ENCODE measurements around the gene YIPF3.
"Not testable (repeated sequence)": the region's sequence is repeated elsewhere in the genome, so short reads cannot be mapped to it uniquely, and the experiment has no call there.

The YIPF3 gene

DNA sequence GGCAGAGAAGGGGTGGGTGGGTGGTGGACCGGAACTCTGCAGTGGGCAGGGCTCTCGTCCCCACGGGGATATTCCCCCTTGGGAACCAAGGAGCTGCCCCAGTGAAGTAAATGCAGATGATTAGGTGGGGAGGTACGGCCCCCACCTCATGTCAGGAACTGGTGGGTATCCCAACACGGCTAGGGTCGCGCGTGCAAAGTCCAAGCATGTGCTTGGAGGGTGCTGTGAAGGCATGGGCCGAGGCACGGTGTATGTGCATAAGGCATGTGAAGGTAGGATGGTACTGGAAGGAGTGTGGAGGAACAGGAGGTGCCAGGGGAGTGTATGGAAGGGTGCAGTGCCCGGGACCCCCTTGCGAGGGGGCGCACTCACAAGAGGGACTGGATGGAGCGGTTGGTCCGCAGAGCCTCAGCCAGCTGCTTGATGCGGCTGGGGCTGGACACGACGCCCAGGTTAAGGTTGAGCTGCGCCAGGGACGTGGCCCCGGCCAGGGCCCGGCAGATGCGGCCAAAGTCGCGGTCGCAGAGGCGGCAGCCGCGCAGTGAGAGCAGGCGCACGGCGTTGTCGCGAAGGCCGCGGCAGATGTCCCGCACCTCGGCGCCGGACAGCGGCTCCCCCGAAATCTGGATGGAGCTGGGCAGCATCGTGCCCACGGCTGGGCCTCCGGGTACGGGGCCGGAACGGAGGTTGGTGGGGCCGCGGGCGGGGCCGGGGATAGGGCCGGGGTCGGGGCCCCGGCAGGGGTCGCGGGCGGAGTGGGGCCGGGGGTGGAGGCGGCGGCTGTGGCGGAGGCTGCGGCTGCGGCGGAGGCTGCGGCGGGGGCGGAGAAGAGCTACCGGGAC is 7.4 kb downstream of the YIPF3 start:
- DNase-seq: no peak

- no peak for DNase-seq
These were observed 8.1 kb downstream of the YIPF3 start for GRCh38 chr6:43508481-43509141.

DNA sequence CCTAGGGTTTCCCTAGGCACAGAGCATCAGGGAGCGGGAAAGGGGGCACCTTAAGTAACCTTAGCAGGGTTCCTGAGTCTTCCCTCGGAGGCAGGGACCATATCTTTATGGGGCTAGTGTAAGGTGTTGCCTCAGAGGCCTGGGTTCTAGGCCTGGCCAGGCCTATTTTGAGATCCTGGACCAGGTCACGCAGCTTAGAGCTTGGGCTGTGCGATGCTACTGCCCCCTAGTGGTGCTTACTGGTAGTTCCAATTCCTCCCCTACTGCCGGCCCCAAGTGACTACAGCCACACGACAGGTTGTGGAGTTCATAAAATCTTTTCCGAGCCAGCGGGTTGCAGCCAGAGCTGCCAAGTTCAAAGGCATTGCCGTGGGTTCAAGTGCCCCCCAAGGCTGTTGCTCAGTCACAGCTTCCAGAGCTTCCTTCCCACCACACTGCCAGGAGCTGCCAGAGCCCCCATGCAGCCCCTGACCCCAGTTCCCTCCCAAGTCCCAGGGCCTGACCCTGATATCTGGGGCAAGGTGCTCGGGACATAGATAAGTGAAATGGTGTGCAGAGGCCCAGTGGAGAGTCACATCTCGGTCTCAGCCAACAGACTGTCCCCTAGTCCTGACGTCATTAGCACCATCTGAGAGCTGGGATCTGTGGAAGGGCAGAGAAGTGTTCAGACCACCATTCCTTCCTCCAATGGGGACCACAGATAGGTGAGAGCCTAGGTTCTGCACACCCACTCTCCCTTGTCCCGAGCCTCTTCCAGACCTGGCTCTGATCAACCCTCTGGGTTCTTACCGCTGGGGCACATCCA is 9.9 kb downstream of the YIPF3 start:
- DNase-seq: peak; percentile 63

DNA sequence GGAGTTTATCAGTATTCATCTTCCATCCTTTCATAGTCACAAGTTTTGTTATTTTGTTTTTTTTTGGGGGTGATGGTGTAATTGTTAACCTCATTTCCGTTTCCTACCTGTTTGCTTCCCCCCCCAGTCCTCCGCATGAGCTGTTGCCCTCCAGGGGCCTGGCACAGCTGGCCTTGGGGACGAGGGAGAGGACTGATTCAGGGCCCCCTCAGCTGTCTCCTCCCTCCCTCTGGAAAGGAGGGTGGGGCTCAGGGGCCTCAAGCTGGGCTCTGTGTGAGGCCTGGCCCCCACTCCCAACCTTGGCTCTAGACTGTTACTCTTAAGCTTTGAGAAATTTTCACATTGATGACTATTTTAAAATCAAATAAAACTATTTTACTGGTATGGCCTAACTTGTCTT is 10.6 kb downstream of the YIPF3 start:
- no peak for DNase-seq

- DNase-seq: no peak
These were observed 11.0 kb downstream of the YIPF3 start for GRCh38 chr6:43505718-43506117.

DNA sequence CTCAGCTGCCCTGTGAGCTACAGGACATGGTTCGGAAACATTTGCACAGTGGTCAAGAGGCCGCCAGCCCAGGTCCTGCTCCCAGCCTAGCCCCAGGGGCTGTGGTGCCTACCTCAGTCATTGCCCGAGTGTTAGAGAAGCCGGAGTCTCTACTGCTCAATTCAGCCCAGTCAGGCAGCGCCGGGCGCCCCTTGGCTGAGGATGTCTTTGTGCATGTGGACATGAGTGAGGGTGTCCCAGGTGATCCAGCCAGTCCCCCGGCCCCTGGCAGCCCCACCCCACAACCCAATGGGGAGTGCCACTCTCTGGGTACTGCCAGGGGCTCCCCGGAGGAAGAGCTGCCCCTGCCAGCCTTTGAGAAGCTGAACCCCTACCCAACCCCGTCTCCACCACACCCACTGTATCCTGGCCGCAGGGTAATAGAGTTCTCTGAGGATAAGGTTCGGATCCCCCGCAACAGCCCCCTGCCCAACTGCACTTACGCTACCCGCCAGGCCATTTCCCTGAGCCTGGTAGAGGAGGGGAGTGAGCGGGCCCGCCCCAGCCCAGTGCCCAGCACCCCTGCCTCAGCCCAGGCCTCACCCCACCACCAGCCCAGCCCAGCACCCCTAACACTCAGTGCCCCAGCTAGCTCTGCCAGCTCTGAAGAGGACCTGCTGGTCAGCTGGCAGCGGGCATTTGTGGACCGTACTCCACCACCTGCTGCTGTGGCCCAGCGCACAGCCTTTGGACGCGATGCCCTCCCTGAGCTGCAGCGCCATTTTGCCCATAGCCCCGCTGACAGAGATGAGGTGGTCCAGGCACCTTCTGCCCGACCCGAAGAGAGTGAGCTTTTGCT is 11.8 kb downstream of the YIPF3 start:
- DNase-seq: no peak

DNA sequence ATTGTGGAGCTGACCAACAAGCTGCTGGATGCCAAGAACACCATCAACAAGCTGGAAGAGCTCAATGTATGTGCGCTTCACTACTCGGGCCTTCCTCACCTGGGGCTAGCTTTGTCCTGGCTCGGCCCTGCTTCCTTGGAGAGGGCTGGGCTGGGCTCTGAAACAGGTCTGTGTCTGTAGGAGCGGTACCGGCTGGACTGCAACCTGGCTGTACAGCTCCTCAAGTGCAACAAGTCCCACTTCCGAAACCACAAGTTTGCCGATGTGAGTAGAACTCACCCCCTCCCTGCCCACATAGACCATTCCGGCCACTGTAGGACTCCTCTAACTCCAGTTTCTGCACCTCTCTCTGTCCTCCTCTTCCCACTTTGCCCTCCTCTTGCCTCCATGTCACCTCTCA is 13.3 kb downstream of the YIPF3 start:
- DNase-seq: no peak

- DNase-seq: no peak
These were observed 14.1 kb downstream of the YIPF3 start for GRCh38 chr6:43502666-43503065.

GRCh38 chr6:43500921-43501320 is 15.8 kb downstream of the YIPF3 start:
- DNase-seq: no peak

DNA sequence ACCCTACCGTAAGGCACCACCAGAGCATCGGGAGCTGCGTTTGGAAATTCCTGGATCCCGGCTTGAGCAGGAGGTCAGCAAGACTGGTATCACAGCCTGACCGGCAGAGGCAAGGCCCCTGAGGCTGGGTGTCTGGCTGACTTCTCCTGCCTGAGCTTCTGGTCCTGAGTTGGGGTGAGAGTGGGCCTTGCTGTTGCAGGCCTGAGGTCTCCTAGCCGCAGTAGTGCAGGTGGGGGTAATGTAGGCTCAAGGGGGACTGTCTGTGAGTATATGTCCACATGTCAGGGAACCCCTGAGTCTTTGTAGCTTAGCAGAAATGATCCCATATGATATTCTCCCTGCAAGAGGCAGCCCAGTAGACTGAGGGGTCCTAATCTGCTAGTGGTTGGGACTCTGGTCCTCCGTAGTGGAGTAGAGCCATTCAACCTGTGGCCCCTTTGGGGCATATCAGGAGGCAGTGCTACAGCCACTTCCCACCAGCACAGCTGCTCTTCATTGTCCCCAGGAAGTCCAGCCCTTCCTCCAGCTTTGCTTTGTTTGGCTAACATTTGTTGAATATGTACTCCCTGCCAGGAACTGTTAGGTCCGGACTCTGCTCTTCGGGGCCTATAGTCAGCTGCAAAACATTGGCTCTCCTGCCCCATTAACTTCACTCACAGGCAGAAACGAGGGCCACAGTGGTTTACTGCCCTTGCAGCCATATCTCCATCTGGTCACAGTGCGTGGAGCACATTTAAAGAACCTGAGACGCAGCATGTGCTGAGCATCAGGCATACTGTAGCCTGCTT is 17.5 kb downstream of the YIPF3 start:
- DNase-seq: no peak

- DNase-seq: not testable (repeated sequence)
These were observed 18.4 kb downstream of the YIPF3 start for GRCh38 chr6:43498291-43498690.

- no peak for DNase-seq
These were observed 19.0 kb downstream of the YIPF3 start for GRCh38 chr6:43497689-43498088.

GRCh38 chr6:43497129-43497396 is 19.7 kb downstream of the YIPF3 start:
- DNase-seq: no peak

- peak; percentile 81 for DNase-seq
These were observed 20.2 kb downstream of the YIPF3 start for GRCh38 chr6:43496370-43497128.

DNA sequence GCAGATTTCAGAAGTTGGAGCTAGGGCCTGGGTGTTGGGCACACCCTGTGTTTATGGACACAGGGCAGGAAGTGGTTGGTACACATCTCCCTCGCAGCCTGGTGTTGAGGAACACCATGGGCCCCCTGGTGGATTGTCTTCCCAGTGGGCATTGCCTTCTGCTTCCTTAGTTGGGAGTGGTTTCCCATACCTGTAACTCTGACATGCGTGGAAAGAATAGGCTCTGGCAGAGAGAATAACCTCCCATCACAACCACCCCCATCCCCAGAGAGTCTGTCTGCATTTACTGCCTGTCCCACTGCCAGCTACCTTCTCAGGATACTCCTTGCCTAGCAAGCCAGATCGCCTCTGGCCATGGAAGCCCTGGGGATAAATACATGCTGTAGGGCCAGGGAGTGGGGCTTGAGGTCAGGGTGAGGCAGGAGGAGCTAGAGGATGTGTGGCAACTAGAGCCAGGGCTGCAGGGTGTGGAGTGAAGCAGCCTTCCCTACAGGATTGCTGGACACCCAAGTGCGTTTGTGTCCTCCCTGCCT is 21.3 kb downstream of the YIPF3 start:
- DNase-seq: no peak

GRCh38 chr6:43494766-43495165 is 22.0 kb downstream of the YIPF3 start:
- no peak for DNase-seq

DNA sequence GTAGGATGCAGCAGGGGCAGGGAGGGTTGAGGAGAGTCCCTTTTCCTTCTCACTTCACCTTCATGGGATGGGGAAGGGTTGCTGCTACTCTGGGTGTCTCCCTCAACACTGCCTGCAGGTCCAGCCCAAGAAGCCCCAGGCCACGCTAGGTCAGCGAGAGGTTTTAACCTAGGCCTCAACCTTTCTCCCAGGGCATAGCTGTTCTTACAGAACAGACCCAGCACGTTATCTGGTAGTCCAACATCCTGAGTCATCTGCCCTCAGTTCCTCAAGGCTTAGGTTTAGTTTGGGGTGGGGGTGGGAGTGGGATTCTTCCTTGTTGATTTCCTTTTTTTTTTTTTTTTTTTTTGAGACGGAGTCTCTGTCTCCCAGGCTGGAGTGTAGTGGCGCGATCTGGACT is 22.4 kb downstream of the YIPF3 start:
- no peak for DNase-seq

DNA sequence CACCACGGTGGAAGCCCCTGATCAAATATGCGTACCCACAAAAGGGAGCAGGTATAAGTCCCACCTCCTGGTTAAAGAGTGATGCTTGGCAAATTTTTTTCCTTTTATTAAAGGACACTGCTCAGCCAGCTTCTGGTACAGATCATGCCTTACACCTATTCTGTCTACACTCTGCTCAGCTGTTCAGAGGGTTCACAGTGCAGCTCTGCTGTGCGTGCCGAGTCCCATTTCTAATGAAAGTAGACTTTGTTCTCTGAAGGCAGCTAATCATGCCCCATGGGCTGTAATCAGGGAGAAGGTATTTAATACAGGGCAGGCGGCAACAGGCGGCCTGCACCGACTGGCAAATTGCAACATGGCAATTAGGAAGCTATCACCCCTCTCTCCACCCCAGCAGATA is 22.9 kb downstream of the YIPF3 start:
- DNase-seq: no peak

DNA sequence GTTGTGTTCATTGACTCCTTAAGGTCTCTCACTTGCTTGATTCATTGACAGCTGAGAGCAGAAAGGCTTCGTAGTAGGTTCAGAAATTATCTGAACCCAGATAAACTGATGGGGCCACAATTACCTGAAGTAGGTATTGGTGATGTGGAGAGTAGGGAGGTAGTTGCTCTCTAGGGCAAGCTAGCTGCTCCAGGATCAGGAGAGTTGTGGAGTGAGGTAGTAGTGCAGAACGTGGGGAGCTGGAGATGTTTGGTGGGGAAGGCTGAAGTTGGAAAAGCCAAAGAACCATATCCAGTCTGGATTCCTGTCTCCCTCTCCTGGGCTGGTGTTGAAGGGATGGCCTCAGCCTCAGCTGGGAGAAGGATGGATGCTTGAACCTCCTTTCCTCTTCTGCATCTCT is 23.5 kb downstream of the YIPF3 start:
- no peak for DNase-seq

DNA sequence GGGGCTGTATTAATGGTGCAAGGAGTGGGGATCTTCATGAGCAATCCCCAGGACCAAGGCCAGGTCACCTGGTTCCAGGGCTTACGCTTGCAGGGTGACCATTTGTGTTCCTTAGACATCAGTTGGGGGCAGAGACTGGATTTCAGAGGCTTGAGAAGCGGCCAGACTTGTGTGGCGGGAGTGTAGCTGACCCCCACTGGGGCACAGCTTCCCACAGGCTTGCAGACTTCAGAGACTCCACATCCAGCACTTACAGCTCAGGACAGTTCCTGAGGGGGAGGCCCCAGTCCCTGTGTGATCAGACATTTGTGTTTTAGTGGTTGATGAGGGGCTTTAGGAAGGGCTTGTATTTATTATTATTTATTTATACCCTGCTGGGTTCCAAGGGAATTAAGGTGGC is 24.1 kb downstream of the YIPF3 start:
- DNase-seq: no peak

Data from 8988T (cell line).